GM12878 (cell line): ENCODE data around the gene FAM210A. TPM values are rescaled to one million over a fixed set of nuclear protein-coding genes. Genes with fewer than 3 reads are reported as not detected.

Source experiments
- ATAC-seq: fragments of 200-7000 bp; cut with Tn5 transposase; 3 replicates; pipeline ENCODE4 v1.9.1; 2020; ENCODE audit warnings: mild to moderate bottlenecking, moderate library complexity
- BruUV-seq: library from RNA; stranded (reverse); fragments of 400-500 nt; replicated peaks from 2 replicates; lab custom pipeline; 2021; lab: Mats Ljungman, UMichigan
- CTCF ChIA-PET: fragments of 300-600 bp; sonication (Branson Sonifier 250); formaldehyde crosslinking; extraction: SDS; loops from one replicate; lab custom pipeline; 2021; ENCODE audit warnings: inconsistent platforms; lab: Yijun Ruan, JAX
- POLR2A ChIA-PET: fragments of 350-600 bp; formaldehyde crosslinking; extraction: SDS; loops from one replicate; lab custom pipeline; 2021; ENCODE audit warnings: inconsistent platforms; lab: Charles Lee
- RAD21 ChIA-PET: fragments of 300-600 bp; sonication (Branson Sonifier 250); formaldehyde crosslinking; loops from one replicate; lab custom pipeline; 2023; ENCODE audit warnings: antibody characterized with exemption; ENCODE audit not compliant: unreplicated experiment; lab: Charles Lee
- SMC1A ChIA-PET: fragments of 300-600 bp; sonication (Branson Sonifier 250); formaldehyde crosslinking; loops from one replicate; lab custom pipeline; 2023; ENCODE audit not compliant: unreplicated experiment, uncharacterized antibody; lab: Charles Lee
- DNase-seq: peaks from one replicate; pipeline ENCODE4 v3.0.0-alpha.2; 2011; ENCODE audit warnings: low read depth, low spot score
- FAIRE-seq: peaks from 3 replicates; lab custom pipeline; 2011; peaks lifted over from hg19 to GRCh38; lab: Jason Lieb, UNC
- H2AFZ ChIP-seq: 2 replicates; pipeline ENCODE4 v1.6.0; 2011; ENCODE audit warnings: low read depth, low read length, control low read depth; ENCODE audit not compliant: control insufficient read depth
- H3K27ac ChIP-seq: 2 replicates; pipeline ENCODE4 v1.5.1; 2011; ENCODE audit warnings: control low read depth; ENCODE audit not compliant: control insufficient read depth, insufficient read depth
- H3K27me3 ChIP-seq, 2 experiments: replicated peaks in 1 of 2; 2 replicates each; pipeline versions ENCODE4 v1.6.0 to v1.6.1; 2011; ENCODE audit warnings: low read length in 1 of 2; ENCODE audit not compliant: control insufficient read depth in 2 of 2, insufficient read depth in 2 of 2
- H3K36me3 ChIP-seq, 2 experiments: 2 replicates each; pipeline ENCODE4 v1.5.1; 2011; ENCODE audit warnings: low read length in 1 of 2; ENCODE audit not compliant: control insufficient read depth in 2 of 2, insufficient read depth in 2 of 2
- H3K4me1 ChIP-seq: 2 replicates; pipeline ENCODE4 v1.6.1; 2011; ENCODE audit warnings: mild to moderate bottlenecking, low read length, moderate library complexity, mixed read lengths; ENCODE audit not compliant: control insufficient read depth, insufficient read depth
- H3K4me2 ChIP-seq: 2 replicates; pipeline ENCODE4 v1.6.0; 2011; ENCODE audit warnings: control low read depth; ENCODE audit not compliant: control insufficient read depth, insufficient read depth
- H3K4me3 ChIP-seq: fragments of 200-600 bp; sonication (generic); 2 replicates; pipeline ENCODE4 v1.5.1; 2016
- H3K79me2 ChIP-seq: 2 replicates; pipeline ENCODE4 v1.6.0; 2011; ENCODE audit warnings: low read length; ENCODE audit not compliant: control insufficient read depth, insufficient read depth
- H3K9ac ChIP-seq: 2 replicates; pipeline ENCODE4 v1.8.0; 2011; ENCODE audit warnings: low read length, control low read depth, mixed read lengths; ENCODE audit not compliant: control insufficient read depth, insufficient read depth
- H3K9me3 ChIP-seq: replicated peaks from 3 replicates; pipeline ENCODE4 v1.5.1; 2011; ENCODE audit warnings: mild to moderate bottlenecking, low read length; ENCODE audit not compliant: control insufficient read depth, insufficient read depth
- H4K20me1 ChIP-seq: 2 replicates; pipeline ENCODE4 v1.6.0; 2011; ENCODE audit not compliant: control insufficient read depth, insufficient read depth
- ATF3 ChIP-seq: IDR thresholded peaks from 2 replicates; pipeline ENCODE4 v1.6.1; 2011; ENCODE audit warnings: low read depth, mild to moderate bottlenecking, low read length, moderate library complexity, borderline replicate concordance; ENCODE audit errors: extremely low read depth
- CHD4 ChIP-seq: fragments of 200-600 bp; sonication (generic); IDR thresholded peaks from 2 replicates; pipeline ENCODE4 v1.6.1; 2016; ENCODE audit warnings: mild to moderate bottlenecking
- GABPA ChIP-seq: IDR thresholded peaks from 2 replicates; pipeline ENCODE4 v1.6.1; 2014; ENCODE audit warnings: antibody characterized with exemption, low read depth, mild to moderate bottlenecking, inconsistent platforms
- HCFC1 ChIP-seq: fragments of 150-350 bp; IDR thresholded peaks from 2 replicates; pipeline ENCODE4 v1.6.1; 2014; ENCODE audit warnings: low read length
- MEF2B ChIP-seq: fragments of 450-650 bp; IDR thresholded peaks from 2 replicates; pipeline ENCODE4 v1.6.1; 2018; ENCODE audit warnings: mild to moderate bottlenecking, moderate library complexity; ENCODE audit not compliant: partially characterized antibody, poor library complexity, severe bottlenecking
- MLLT1 ChIP-seq: fragments of 450-650 bp; IDR thresholded peaks from 2 replicates; pipeline ENCODE4 v1.6.1; 2016; ENCODE audit warnings: mild to moderate bottlenecking
- NBN ChIP-seq: fragments of 450-650 bp; IDR thresholded peaks from 2 replicates; pipeline ENCODE4 v1.6.1; 2016
- RB1 ChIP-seq: fragments of 450-650 bp; formaldehyde crosslinking; IDR thresholded peaks from 2 replicates; pipeline ENCODE4 v1.6.1; 2017; ENCODE audit warnings: mild to moderate bottlenecking, borderline replicate concordance
- RELA ChIP-seq: fragments of 450-650 bp; IDR thresholded peaks from 2 replicates; pipeline ENCODE4 v1.8.0; 2014; ENCODE audit warnings: borderline replicate concordance; ENCODE audit not compliant: partially characterized antibody
- ZBED1 ChIP-seq: IDR thresholded peaks from 2 replicates; pipeline ENCODE4 v1.6.1; 2016; ENCODE audit warnings: borderline replicate concordance
- ZNF217 ChIP-seq: fragments of 450-650 bp; IDR thresholded peaks from 2 replicates; pipeline ENCODE4 v1.6.1; 2017; ENCODE audit warnings: antibody characterized with exemption, mild to moderate bottlenecking
- ZSCAN29 ChIP-seq: fragments of 450-650 bp; IDR thresholded peaks from 2 replicates; pipeline ENCODE4 v1.6.1; 2017; ENCODE audit warnings: mild to moderate bottlenecking, moderate library complexity
- WGBS: methylation state at CpG from one replicate; pipeline ENCODE4 v1.1.6; 2016; ENCODE audit warnings: low lambda C conversion rate; ENCODE audit not compliant: insufficient replicate concordance, insufficient coverage; ENCODE audit errors: missing lambda C conversion rate; 5-methylcytosine and 5-hydroxymethylcytosine counted together
- in situ Hi-C: fragments of 300-500 bp; cut with MboI; formaldehyde crosslinking; loops from 9 replicates; pipeline ENCODE4 v1.14.3; 2018; ENCODE audit warnings: mixed read lengths
- intact Hi-C: fragments of 100-400 bp; cut with micrococcal nuclease; formaldehyde crosslinking; loops from one replicate; pipeline ENCODE4 v1.14.2; 2022; ENCODE audit not compliant: unreplicated experiment
- polyA plus RNA-seq, 11 experiments: library from polyadenylated mRNA; depleted of rRNA in 4 of 11; unstranded in 6 of 11; stranded (reverse) in 5 of 11; fragments of >200 nt; fragmentation: Nextera tagmentation in 4 of 11; fragmentation: Illumina TruSeq in 1 of 11; extraction: Ambion mirVana in 4 of 11; extraction: Trizol in 1 of 11; gene quantifications; 1 replicate in 1 of 11; 2 replicates in 10 of 11; pipeline versions ENCODE4 v1.2.1 to v1.2.3, GENCODE V29; 2011 to 2016; ENCODE audit warnings: inconsistent platforms in 2 of 11, missing spikeins in 2 of 11, low read depth in 1 of 11
- total RNA-seq, 4 experiments: library from RNA; depleted of rRNA in 3 of 4; stranded (reverse); fragments of >200 nt in 3 of 4; fragmentation: Illumina TruSeq in 1 of 4; extraction: Trizol in 1 of 4; gene quantifications; 2 replicates each; pipeline versions ENCODE4 v1.2.1 to v1.2.3, GENCODE V29; 2013 to 2021
- TF ChIP-seq, protein P1 (sequence below): IDR thresholded peaks from 2 replicates; pipeline ENCODE4 v1.6.1; 2012; ENCODE audit warnings: low read depth, low read length, improper control_type of control experiment

FAM210A gene
- total and polyA plus RNA-seq, 10 of the 15 experiments (the other 5 are each of a cell fraction or from before 2014, with no cell fraction given): 10.3 to 56.3 (median 17.7) TPM

DNA sequence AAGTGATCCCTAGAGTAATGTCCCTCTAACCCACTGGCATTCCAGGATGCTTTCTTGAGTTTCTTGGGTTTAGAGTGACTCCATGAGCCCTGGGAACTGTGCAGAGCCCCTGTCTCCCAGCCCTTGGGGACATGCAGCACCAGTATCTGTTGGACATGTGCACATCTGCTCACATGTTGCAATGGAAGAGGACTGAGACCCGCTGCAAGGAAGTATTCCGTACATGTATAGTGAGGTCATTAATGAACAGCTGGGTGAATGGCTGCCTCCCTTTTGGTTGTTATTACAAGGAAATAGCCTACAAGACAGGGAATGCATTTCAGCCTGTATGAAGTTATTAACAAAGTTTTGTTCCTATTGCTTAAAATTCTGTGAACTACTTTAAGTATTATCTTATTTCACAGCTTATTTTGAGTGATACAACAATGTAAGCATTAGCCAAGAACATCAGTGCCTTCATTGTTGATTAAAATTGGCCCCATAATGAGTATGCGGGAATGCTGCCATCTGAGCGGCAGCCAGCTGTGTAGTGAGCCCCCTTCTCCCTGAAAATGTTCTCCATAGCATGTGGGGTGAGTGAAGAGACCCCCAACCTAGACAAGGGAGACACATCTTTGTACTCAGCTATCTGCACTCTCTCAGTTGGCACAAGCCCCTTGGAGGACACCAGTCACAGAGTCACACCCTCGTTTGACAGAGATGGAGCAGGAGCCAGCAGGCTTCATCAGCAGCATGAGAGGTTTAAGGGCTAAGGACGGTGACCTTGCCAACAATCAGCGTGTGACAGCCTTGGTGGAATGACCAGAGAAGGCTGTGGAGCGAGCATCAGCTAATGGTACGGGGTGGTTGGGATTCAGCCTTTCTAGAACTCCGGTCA, 87.4 kb downstream of the FAM210A start:
- Histone ChIP-seq H3K4me3 (no peak overlapping the region), H4K20me1 (no peaks in the 10 kb centered on the region), H3K4me2 (no peak overlapping the region), H3K4me1 (no peaks in the 10 kb centered on the region), H3K9me3 (no peaks in the 10 kb centered on the region), H3K79me2 (no peaks in the 10 kb centered on the region), H3K9ac (no peak overlapping the region), H3K27ac (no peak overlapping the region), H3K27me3 (no peaks in the 10 kb centered on the region), H3K36me3 (no peaks in the 10 kb centered on the region; a peak in 1 of 4 replicates), H2AFZ (no peak overlapping the region)
- TF ChIP-seq ZNF217 (no peak), MEF2B (no peak), ZBED1 (no peak), RELA (no peak), GABPA (no peak), ATF3 (no peak), RB1 (no peak), NBN (no peak), MLLT1 (no peak), HCFC1 (no peak), ZSCAN29 (no peak), CHD4 (no peak)
- TF ChIP-seq, protein P1, sequence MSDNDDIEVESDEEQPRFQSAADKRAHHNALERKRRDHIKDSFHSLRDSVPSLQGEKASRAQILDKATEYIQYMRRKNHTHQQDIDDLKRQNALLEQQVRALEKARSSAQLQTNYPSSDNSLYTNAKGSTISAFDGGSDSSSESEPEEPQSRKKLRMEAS: no peak
- FAIRE-seq (no peak), ATAC-seq (no peak), DNase-seq (no peak)
- in situ Hi-C loops (loop anchor here (25.0 kb wide), 1 partner anchor 477 kb away; no protein-coding TSS in a partner anchor), intact Hi-C loops (no loop called here)
- 86% methylated on average over 10 of the region's 10 CpGs for WGBS
- ChIA-PET POLR2A (no interaction called here), CTCF (interaction anchor here (1.5 to 1.6 kb wide), 2 partner anchors 8 to 81 kb away, joined by 3 to 6 read pairs; no protein-coding TSS in a partner anchor), RAD21 (interaction anchor here (1.0 kb wide), 1 partner anchor 81 kb away, joined by 3 read pairs; no protein-coding TSS in a partner anchor), SMC1A (interaction anchor here (0.6 to 1.7 kb wide), 4 partner anchors 12 to 81 kb away, joined by 3 to 4 read pairs (median 3); no protein-coding TSS in a partner anchor)
- no TSS peak for BruUV-seq
